Epithelial cell of proximal tubule (primary cell): Measurements from ENCODE around the gene SSUH2. TPM values are rescaled to one million over a fixed set of nuclear protein-coding genes. Genes with fewer than 3 reads are reported as not detected.

Experiments used
- DNase-seq: peaks from one replicate; pipeline ENCODE4 v3.0.0-alpha.2; 2011; ENCODE audit warnings: low read depth
- H3K4me3 ChIP-seq: 2 replicates; pipeline ENCODE4 v1.5.1; 2011; ENCODE audit warnings: low read depth, mild to moderate bottlenecking, low read length
- total RNA-seq: library from RNA; depleted of rRNA; stranded (reverse); fragments of >200 nt; gene quantifications from 2 replicates; pipeline ENCODE4 v1.2.3, GENCODE V29; 2015
- TF ChIP-seq, protein P1 (sequence below): conservative IDR thresholded peaks from 2 replicates; pipeline ENCODE4 v1.5.1; 2012; ENCODE audit warnings: low read depth, mild to moderate bottlenecking, low read length

Gene SSUH2
- total RNA-seq, 1 donor from 2014 or later, result not detected

DNA sequence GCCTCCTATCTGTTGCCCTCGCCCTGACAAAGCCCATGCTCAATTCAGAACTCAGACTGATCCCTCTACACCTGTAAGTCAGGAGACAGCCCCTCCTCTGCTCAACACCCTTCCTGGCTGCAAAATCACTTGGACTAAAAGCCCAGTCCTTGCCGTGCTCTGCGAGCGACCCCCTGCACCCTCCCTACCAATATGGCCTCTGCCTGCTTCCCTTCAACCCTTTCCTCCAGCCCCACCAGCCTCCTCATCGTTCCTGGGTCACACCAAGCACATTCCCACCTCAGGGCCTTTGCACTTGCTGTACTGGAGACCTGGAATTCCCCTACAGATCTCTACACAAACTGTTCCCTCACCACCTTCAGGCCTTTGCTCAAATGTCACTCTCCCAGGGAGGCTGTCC is 5.2 kb upstream of the SSUH2 start:
- TF ChIP-seq, protein P1, sequence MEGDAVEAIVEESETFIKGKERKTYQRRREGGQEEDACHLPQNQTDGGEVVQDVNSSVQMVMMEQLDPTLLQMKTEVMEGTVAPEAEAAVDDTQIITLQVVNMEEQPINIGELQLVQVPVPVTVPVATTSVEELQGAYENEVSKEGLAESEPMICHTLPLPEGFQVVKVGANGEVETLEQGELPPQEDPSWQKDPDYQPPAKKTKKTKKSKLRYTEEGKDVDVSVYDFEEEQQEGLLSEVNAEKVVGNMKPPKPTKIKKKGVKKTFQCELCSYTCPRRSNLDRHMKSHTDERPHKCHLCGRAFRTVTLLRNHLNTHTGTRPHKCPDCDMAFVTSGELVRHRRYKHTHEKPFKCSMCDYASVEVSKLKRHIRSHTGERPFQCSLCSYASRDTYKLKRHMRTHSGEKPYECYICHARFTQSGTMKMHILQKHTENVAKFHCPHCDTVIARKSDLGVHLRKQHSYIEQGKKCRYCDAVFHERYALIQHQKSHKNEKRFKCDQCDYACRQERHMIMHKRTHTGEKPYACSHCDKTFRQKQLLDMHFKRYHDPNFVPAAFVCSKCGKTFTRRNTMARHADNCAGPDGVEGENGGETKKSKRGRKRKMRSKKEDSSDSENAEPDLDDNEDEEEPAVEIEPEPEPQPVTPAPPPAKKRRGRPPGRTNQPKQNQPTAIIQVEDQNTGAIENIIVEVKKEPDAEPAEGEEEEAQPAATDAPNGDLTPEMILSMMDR, result no peak
- H3K4me3 ChIP-seq, result no peak overlapping the region
- DNase-seq, result no peak

DNA sequence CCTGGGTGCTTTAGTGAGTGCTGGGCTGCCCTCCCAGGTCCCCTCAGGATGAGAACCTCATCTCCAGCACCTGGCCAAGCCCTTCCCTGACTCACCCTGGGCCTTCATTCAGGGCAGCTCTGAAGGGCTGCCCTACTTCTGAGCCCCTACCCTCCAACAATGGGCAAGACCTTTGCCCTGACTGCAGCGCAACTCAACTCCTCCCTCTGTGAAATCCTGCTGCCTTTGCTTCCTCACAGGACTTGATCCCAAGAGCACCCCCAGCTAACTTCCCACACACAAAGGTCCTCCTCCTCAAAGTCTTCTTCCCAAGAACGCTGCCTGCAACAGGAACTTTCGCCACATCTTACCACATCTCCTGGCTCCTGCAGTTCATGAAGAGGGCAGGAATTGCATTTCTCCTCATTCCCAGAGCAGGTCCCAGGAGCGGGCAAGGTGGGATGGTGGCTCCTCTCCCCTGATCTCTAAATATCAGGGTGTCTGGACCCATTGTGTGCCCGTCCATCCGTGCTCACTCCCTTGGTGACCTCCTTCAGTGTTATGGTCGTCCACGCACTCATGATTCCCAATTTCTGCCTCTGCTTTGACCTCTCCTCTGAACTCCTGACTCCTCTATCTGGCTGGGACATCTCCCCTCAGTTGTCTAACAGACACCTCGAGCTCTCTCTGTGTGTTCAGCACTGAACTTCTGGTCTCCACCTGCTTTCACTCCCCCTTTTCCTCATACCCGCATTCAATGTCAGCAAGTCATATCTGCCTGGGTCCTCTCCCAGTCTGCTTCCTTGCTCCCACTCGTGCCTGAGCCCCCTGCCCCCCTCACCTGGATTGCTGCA is 4.5 kb upstream of the SSUH2 start:
- DNase-seq, result no peak
- TF ChIP-seq, protein P1, result no peak
- H3K4me3 ChIP-seq, result no peak overlapping the region

DNA sequence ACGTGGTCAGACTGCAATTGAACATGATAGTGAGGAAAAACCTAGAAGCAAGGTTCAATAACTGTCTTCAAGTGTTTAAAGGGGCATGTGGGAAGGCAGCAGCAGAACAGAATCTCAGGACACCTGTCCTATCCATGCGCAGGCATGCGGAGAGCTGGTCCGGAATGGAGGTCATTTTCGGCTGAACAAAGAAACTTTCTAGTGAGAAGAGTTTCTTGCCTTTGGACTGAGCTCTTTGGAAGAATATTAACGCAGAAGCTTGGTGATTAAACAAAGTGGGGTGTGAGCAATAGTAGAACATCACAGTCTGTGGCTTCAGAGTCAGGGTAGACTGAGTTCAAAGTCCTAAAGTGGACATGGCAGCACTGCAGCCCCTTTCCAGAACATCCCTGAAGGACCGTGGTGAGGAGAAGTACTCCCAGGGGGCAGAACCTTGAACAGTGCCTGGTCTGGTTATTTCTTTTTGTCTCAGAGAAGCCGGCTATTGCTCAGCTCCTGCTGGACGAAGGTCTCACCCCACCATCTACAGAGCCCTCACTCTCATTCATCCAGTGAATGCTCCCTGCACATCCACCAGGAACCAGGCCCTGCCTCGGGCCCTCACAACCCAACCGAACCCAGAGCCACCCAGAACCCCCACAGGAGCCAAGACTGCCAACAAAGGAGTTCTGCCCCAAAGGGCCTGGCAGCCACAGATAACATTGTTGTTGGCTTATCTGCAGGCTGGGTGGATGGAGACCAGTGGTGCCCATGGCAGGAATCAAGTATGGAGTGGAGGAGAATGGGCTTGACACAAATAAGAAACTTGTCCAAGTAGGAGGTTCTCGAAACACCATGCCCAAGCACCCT is 2.8 kb upstream of the SSUH2 start:
- TF ChIP-seq, protein P1, result no peak
- DNase-seq, result no peak
- no peak overlapping the region for H3K4me3 ChIP-seq

DNA sequence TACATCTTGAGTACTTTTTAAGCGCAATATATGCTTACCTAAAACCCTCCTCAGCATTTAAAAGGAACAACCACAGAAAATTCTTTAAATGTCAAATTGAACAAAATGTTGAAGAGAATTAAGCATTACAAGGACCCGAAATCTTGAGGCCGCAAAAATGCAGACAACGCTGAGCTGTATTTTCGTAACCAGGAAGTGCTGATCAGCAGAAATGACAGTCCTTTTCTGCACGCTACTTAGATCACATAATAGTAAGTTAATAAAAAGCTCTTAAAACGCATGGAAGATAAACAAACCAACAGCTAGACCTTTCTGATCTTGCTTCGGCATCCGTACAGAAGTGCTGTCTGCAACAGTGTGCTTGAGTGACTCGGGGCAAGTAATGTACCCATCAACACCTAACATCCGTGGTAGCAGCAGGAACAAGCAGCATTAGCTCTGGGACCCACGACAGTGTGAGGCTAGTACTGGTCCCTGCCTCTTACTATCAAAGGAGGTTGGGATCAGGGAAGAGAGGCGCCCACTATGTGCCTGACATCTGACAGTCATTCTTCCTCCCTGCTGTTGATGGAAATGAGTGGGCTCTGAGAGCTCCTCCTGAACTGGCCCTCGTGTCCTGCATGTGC is 1.8 kb upstream of the SSUH2 start:
- no peak for DNase-seq
- TF ChIP-seq, protein P1, result no peak
- no peak overlapping the region for H3K4me3 ChIP-seq

DNA sequence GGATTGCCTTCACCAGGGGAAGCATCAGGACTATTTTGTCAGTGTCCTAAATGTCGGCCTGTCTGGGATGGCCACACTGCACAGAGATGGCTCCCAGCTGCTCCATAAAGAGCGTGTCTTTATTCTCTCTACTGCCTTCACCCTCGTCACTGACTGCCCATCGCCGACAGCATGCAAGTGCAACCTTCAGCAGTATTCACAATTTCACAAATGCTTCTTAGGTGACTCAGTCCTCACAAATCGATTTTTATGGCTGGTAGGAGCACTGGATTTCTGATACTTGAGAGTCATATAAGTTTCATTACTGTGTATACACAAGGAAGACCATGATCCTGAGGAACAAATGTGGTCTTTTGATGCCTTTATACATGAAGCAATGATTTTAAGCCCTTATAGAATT is 1.1 kb upstream of the SSUH2 start:
- H3K4me3 ChIP-seq, result no peak overlapping the region
- TF ChIP-seq, protein P1, result no peak
- DNase-seq, result no peak

DNA sequence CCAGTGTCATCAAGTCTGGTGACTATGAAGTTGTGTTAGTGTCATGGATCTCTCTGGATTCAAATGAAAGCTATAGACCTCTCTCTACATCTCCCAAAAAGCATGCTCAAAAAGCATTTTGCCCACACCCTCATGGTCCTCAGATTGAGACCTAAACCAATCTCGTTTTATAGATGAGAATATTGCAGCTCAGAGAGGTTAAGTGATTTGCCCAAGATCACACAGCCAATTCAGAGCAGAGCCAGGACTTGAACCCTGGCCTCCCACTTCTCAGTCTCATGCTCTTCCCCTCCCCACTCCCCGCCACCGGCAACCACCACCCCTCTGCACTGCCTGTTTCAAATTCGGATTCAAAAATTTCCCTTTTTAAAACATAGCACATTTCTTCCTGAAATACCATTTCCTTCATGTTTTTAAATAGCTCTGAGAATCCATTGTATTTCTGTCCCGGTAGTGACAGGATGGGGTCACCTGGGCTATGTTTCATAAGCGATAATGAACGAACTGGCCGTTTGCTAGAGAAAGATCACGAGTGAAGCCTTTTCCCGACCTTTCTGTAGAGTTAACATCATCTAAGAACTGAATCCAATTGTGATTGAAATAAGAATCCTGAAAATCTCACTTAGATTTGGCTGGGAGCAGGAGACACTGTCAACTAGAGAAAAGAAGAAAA is 769 bp downstream of the SSUH2 start:
- TF ChIP-seq, protein P1, result no peak
- DNase-seq, result no peak
- H3K4me3 ChIP-seq, result no peak overlapping the region
